NCI-H69 (cell line): ENCODE measurements around the gene CCDC170.
"Not testable (repeated sequence)": the region's sequence is repeated elsewhere in the genome, so short reads cannot be mapped to it uniquely, and the experiment has no call there.

Source experiments
- DNase-seq: peaks from one replicate; lab custom pipeline; 2025; lab: John Stamatoyannopoulos, UW

CCDC170 gene

DNA sequence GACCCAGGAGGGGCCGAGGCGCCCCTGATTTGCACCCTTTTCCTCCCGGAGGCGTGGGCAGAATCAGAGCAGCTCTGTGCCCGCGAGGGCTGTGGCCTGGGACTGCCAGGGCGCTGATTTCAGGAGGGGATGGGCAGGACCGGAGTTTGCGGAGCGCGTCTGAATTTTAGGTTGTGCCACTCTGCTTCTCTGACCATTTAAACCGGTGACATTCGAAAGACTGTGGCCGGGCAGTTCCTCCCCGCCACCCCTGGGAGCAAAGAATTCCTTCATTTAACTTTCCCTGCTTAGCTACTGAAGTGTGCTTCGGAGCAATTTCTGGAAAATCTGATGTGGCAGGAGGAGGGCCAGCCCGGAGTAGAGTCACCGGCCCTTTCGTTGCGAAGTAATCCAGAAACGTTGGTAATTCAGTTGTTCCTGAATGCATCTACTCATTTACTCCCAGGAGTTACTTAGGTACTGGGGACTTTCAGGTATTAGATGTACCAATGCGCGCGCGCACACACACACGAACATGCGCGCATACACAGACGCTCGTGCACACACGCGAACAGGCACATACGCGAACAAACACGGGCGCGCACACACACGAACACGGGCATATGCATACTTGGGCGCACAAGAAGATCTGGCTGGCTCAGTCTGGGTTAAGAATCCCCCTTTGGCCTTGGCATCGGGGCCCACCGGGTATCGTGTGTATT, 568 bp downstream of the CCDC170 start:
- peak; percentile 70 for DNase-seq

DNA sequence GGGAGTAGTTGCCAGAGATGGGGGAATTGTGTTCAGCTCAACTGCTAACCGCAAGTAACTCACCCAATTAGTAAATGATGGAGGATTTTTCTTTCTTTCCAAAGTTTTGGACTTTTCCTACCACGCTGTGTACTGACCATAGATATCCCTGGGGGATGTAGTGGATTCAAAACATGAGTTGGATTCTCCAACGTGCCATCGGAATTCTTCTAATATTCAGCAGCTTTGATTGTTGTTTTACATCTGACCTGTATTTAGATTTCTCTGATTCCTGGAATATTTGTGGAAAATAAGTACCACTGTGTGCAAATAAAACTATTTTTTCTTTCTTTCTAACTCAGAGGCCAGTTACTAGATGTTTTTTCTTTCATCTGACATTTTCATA, 1.1 kb downstream of the CCDC170 start:
- DNase-seq, result no peak

DNA sequence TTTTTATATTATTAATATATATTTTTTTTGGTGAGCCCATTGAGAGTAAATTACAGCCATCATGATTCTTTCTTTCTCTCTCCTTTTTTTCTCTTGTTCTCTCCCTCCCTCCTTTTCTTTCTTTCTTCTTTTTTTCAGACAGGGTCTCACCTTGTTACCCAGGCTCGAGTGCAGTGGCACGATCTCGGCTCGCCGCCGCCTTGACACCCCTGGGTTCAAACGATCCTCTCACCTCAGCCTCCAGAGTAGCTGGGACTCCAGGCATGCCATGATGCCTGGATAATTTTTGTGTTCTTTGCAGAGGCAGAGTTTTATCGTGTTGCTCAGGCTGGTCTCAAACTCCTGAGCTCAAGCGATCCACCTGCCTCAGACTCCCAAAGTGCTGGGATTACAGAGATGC, 1.6 kb downstream of the CCDC170 start:
- no peak for DNase-seq

DNA sequence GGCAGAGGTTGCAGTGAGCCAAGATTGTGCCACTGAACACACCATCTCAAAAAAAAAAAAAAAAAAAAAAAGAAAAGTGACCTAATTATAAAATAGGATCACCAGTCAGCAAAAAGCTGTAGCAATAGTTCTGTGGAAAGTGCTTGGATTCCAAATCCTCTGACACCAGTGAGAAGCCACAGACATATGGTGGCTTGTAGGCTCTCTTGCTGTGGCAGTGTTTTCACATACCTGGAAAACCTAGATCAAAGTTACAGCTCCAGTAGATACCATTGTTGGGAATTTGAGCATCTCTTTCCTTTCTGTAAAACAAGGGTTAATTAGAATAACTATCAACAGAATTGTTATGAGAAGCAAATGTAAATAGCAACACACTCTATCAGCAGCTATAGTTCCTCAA, 4.1 kb downstream of the CCDC170 start:
- no peak for DNase-seq

DNA sequence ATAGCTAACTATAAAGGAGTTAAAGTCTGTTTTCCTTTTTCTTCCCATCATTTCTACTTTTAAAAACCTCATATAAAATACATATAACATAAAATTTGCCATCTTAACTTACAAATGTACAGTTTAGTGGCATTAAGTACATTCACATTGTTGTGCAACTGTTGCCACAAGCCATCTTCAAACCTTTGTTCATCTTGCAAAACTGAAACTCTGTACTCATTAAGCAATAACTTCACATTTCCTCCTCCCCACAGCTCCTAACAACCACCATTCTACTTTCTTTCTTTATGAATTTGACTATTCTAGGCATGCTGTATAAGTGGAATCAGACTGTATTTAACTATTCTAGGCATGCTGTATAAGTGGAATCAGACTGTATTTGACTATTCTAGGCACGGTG, 4.5 kb downstream of the CCDC170 start:
- no peak for DNase-seq

DNA sequence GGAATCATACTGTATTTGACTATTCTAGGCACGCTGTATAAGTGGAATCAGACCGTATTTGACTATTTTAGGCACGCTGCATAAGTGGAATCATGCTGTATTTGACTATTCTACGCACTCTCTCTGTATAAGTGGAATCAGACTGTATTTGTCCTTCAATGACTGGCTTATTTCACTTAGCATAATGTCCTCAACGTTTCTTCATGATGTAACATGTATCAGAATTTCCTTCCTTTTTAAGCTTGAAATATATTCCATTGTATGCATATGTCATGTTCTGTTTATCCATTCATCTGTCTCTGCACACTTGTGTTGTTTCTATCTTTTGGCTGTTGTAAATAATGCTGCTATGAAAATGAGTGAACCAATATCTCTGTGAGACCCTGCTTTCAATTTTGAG, 5.7 kb downstream of the CCDC170 start:
- DNase-seq, result no peak

DNA sequence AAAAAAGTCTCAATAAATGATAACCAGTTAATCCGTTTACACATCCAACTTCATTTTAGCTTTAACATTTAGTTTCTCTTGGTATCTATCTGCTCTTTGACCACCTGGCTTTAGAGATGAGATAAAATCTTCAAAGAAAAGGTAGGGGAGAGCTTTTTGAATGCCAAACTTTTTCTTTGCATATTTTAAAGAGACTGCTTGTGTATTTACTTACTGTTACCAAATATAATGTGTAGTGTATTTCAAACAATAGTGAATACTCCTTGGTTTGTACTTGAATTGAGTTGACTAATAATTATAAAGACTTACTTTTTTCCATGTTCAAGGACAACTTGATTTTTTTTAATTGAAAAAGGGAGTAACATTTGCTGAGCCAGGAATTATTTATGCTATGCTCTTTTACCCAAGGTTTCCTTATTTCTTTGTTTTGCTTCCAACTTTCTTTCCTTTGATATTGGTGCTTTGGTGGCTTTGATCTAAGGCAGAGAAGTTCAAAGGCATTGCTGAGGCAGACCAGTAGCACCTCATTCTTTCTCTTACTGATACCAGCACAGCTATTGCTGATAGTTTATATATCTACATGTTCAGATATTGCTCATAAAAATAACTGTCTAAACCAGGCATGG, 7.8 kb downstream of the CCDC170 start:
- DNase-seq, result no peak

DNA sequence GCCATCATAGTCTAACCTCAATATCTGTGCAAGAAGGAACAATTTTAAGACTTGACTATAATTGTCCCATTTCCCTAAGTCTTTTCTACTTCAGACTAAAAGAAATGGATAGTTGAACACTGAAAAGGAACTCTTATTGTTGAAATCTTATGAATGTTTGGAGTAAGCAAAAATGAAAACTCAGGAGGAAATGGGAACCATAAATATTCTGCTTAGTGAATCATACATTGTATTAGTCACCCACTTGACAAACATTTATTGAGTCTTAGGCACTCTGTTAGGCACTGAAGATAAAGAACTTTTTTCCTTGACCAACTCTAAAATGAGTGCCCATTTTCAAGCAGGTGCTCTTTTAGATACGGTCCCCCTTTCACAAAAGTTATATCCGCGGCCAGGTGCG, 8.7 kb downstream of the CCDC170 start:
- no peak for DNase-seq

DNA sequence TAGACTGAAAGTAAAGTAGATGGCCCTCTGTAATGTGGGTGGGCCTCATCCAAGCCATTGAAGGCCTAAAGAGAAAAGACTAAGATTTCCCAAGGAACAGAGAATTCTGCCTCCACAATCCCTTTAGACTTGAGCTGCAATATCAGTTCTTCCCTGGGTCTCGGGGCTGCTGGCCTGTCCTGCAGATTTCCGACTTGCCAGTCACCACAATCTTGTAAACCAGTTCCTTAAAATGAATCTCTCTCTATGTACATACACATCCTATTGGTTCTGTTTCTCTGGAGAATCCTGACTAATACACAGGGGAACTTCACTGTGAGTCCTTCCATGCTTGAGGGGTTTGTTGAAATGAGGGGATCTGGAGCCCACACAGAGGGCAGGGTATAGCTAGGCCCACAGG, 12.9 kb downstream of the CCDC170 start:
- no peak for DNase-seq

DNA sequence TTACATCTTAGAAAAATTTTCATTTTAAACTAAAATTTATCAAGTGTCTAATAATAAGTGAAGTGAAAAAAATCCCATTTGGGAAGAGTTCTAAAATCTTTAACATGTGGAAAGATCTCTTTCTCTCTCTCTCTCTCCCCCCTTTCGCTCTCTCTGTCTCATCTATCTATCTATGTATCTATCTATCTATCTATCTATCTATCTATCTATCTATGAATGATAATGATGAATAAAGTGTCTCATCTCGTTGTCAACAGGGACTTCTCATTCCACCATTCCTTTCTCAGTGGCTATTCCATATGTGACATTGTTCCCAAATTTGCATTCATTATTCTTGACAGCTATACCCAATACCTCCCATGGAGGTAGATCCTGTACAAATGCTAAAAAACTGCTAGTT, 15.2 kb downstream of the CCDC170 start:
- DNase-seq, result no peak

DNA sequence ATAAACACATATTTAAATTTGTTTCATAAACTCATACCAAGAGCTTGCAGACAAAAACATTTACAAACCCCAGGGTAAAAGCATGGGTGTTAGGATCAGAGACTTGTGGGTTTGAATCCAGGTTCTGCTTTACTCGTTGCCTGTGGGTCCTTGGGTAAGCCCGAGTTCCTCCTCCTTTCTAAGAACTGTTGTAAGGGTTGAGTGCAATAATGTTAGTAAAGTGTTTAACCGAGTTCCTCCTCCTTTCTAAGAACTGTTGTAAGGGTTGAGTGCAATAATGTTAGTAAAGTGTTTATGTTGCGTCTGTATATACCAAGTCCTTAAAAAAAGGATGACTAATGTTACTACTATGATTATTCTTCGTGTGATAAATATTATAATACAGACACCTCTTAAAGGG, 18.7 kb downstream of the CCDC170 start:
- DNase-seq, result no peak

DNA sequence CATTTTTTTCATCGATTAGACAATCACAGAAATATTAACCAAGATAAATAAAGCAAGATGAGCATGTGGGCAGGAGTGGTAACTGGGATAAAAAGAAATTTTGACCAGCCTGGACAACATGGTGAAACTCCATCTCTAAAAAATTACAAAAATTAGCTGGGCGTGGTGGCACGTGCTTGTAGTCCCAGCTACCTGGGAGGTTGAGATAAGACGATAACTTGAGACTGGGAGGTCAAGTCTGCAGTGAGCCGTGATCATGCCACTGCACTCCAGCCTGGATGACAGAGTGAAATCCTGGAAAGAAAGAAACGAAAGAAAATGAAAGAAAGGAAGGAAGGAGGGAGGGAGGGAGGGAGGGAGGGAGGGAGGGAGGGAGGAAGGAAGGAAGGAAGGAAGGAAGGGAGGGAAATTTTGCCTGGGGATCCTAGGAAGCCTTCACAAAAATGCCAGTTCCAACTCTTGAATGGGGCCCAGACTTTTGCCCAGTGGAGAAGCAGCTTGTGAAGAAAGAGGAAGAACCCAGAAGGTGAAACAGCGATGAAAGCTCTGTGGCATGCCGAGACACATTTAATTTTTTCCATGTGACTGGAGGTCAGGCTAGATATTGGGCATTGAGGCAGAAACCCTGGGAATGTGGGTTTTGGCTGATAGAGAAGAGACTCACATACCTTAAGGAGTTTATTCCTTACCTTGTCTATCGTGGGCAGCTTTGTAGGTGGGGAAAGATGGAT, 20.3 kb downstream of the CCDC170 start:
- no peak for DNase-seq

DNA sequence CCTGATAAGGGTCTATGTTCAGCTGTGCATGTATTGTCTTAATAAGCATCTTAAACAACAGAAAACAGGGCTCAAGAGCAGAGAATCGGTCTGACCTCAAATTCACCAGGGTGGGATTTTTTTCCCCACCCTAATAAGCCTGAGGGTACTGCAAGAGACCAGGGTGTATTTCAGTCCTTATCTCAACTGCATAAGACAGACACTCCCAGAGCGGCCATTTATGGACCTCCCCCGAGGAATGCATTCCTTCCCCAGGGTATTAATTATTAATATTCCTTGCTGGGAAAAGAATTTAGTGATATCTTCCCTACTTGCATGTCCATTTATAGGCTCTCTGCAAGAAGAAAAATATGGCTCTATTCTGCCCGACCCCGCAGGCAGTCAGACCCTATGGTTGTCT, 25.2 kb downstream of the CCDC170 start:
- DNase-seq, result not testable (repeated sequence)

DNA sequence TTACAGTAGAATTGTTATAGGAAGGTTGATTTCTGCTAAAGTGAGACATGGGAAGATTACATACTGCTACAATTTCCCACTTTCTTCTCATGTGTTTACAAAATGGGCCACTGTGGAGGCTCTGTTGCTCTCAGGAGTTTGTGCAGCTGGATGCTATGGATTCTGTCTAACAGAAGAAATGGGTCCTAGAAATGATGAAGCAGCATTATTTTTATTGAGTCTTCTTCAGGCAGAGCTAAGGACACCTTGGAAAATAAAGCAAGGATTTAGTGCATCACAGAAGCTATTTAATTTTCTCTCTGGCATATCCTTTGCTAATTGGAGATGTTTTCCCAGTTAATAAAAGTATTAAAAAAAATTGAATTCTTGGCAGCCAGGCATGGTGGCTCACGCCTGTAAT, 29.2 kb downstream of the CCDC170 start:
- no peak for DNase-seq

DNA sequence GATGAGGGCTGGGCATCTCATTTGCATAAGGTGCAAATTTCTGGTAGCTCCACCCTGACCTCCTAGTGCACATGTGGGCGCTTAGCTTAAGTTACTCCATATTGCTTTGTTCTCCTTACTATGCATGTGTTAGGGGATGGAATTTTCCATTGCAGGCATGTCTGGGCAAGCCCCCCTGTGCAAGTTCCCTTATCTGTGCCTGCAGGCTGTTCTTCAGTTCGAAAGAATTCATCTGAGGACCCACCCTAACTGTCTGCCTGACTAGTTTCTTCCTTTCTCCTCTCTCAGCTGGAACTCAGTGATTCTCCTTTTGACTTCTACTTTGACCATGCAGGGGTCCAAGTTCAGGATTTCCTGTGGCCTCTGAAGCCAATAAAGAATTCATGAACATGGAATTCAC, 30.2 kb downstream of the CCDC170 start:
- no peak for DNase-seq

DNA sequence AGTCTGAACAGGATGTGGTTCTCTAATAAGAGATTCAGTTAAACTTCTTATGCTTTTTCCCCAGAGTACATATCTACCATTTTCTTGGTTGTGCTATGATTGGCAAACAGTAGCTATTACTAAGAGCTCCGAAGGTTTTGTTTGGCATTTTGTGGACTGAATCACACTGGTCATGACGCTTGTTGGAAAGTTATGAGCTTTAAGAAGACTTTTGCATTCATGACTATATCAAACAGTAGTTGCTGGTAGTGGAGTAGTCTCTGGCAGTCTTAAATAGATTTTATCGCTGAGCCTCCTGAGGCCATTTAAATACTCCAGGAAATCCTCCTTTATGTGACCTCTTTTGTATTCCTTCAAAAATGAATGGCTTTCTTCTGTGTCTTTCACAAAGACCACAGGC, 40.8 kb downstream of the CCDC170 start:
- no peak for DNase-seq

DNA sequence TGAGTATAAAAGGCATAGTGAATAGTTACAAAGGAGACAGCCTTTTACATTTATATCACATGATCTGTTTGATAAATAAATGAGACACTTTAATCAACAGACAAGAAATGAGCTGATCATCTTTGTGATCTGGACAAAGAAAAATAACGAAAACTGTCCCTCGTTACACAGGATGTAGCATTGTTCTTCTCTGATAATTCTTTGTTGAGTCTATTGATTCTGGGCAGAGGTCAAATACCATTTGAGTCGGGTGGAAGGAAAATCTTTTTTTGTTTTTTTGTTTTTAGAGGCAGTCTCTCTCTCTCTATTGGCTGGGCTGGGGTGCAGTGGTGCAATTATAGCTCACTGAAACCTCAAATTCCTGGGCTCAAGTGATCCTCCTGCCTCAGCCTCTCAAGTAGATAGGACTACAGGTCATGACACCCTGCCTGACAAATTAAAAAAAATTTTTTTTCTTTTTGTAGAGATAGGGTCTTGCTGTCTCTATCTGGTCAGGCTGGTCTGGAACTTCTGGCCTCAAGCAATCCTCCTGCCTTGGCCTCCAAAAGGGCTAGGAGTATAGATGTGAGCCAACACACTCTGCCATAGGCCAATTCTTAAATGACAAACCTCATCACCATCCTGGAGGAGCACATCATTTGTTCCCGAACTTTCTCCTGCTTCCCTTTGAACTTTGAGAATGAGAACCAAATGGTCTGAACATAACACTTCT, 41.8 kb downstream of the CCDC170 start:
- DNase-seq, result no peak

DNA sequence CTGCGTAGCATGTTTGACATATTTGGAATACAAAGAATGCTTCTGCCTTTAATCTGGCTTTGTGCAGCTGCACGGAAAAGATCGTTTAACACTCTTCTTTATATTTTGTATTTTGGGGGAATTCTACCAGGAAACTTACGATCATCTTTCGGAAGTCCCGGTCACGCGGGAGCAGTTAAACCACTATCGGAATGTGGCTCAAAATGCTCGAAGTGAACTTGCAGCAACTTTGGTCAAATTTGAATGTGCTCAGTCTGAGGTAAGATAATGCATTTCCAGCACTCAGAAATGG, 42.3 kb downstream of the CCDC170 start:
- no peak for DNase-seq

DNA sequence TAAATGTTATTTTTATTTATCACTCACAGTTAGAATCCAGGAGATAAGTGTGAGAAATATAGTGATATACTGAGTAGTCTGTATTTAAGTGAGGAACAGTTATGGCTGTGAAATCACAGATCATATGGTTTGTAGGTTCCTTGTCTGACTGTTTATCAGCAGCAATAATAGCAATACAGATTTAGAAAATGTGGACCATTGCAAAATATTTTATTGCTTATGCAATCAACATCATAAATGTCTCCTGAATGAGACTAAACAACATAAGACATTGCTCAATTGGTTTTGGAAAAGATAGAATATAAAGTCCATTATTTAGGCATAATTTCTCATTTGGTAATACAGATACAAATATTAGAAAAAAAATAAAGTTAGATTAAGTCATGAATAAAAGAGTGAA, 43.7 kb downstream of the CCDC170 start:
- DNase-seq, result no peak

DNA sequence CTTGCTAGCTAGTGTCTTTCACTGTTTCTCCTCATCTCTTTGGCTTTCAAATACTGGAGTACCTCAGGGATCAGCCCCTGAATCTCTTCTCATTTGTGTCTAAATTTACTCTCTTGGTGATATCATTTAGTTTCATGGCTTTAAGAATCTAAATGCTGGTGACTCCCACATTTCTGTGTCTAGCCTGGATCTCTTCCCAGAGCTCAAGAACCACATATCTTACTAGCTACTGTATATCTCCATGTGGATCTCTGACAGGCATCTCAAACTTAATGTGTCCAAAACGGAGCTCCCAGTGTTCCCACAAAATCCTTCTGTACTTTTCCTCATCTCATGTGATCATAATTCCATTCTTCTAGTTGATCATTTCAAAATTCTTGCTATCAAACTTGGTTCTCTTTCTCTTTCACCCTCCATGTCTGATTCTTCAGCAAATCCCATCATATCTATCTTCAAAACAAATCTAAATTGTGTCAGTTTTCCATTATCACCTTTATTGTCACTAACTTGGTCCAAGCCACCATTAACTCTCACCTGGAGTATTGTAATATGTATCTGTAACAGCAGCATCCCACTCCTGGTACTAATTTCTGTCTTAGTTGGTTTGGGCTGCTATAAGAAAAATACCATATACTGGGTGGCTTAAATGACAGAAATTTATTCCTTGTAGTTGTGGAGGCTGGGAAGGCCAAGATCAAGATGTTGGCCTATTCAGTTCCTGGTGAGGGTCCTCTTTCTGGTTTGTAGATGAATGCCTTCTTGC, 45.9 kb downstream of the CCDC170 start:
- no peak for DNase-seq

DNA sequence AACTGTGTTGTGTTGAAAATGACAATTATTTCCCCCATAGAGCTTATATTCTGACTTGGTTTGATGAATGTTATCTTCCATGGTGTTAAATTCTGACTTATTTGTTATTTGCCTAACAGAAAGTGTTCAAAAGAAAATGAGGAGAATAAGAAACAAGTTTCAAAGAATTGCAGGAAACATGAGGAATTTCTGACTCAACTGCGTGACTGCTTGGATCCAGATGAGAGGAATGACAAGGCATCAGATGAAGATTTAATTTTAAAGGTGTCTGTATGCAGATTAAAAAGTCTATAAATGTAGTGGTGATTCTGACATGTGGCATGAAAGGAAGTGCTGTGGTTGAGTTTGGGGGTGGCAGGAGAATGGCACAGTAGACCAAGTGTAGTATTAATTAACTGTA, 50.6 kb downstream of the CCDC170 start:
- no peak for DNase-seq

DNA sequence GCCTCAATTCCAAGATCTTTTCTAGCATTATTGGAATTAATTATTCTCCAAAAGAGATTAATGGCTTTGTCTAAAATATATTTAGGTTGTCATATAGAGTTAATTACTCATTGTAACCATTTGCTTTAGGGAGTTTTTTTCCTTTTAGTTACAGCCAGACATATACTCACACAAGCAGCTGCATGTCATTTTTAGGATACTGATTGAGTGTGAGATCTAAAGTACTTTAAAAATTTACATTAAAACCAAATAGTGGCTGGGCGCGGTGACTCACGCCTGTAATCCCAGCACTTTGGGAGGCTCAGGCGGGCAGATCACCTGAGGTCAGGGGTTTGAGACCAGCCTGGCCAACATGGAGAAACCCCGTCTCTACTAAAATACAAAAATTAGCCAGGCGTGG, 51.1 kb downstream of the CCDC170 start:
- not testable (repeated sequence) for DNase-seq
